Lower leg skin (tissue), 4 donors: ENCODE measurements around the gene RIMS4. TPM values are rescaled to one million over a fixed set of nuclear protein-coding genes. Genes with fewer than 3 reads are reported as not detected.

Experiments
- DNase-seq, 2 donors: peaks; one replicate each; pipeline ENCODE4 v3.0.0-alpha.2; 2019; ENCODE audit warnings: low spot score in 2 of 2
- H3K4me3 ChIP-seq: fragments of 200-600 bp; sonication (generic); 2 replicates; pipeline ENCODE4 v1.5.1; 2017; ENCODE audit warnings: mild to moderate bottlenecking, low read depth; ENCODE audit not compliant: poor library complexity, severe bottlenecking
- POLR2A ChIP-seq, 2 donors: fragments of 450-650 bp; IDR thresholded peaks; one replicate each; pipeline ENCODE4 v1.6.1; 2016 to 2017; ENCODE audit warnings: antibody characterized with exemption in 2 of 2, mild to moderate bottlenecking in 1 of 2, moderate library complexity in 1 of 2
- WGBS, 2 donors: methylation state at CpG; one replicate each; pipeline ENCODE4 v1.1.5; 2018; 5-methylcytosine and 5-hydroxymethylcytosine counted together
- intact Hi-C: fragments of 100-400 bp; cut with DNase I; formaldehyde crosslinking; loops from one replicate; pipeline ENCODE4 v1.15.0; 2023; ENCODE audit warnings: low total_unique reads
- total RNA-seq, 4 donors: library from RNA; depleted of rRNA; stranded (reverse); fragments of >200 nt; gene quantifications; one replicate each; pipeline ENCODE4 v1.1.0, GENCODE V29; 2016
- TF ChIP-seq, protein P1 (sequence below), 3 donors: fragments of 450-650 bp; IDR thresholded peaks; one replicate each; pipeline ENCODE4 v1.5.1; 2016; ENCODE audit warnings: antibody characterized with exemption in 3 of 3, mild to moderate bottlenecking in 3 of 3, moderate library complexity in 2 of 3

RIMS4 gene
- total RNA-seq, 4 donors from 2014 or later: 0.12 to 0.91 (median 0.39) TPM; not detected in 1

DNA sequence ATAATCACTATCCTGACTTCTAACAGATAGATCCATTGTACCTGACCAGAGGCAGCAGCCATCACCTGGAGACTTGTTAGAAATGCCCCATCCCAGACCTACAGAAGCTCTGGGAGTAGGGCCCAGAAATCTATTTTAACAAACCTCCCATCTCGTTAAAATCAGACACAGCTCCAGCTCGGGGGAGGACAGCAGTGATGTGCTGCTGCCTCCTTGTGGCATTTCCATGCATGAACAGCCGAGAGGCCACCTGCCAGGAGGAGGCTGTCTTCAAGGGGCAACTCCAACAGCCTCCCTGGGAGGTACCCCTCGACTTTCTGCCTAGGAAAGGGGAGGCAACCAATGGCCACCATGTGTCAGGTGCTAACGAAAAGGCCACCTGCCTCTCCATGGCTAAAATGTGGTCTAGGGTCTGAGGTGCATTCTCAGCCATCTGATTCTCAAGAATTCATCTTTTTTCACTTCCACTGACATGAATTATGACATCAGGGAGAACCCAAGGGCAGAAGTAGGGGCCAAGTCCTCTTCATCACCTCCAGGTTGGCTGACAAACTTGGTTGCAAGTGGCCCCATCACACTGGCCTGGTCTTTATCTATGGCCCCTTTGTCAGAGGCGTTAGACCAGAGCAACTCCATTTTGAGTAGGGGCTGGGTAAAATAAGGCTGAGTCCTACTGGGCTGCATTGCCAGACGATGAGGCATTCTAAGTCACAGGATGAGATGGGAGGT lies 76.8 kb downstream of the RIMS4 start:
- TF ChIP-seq, protein P1, sequence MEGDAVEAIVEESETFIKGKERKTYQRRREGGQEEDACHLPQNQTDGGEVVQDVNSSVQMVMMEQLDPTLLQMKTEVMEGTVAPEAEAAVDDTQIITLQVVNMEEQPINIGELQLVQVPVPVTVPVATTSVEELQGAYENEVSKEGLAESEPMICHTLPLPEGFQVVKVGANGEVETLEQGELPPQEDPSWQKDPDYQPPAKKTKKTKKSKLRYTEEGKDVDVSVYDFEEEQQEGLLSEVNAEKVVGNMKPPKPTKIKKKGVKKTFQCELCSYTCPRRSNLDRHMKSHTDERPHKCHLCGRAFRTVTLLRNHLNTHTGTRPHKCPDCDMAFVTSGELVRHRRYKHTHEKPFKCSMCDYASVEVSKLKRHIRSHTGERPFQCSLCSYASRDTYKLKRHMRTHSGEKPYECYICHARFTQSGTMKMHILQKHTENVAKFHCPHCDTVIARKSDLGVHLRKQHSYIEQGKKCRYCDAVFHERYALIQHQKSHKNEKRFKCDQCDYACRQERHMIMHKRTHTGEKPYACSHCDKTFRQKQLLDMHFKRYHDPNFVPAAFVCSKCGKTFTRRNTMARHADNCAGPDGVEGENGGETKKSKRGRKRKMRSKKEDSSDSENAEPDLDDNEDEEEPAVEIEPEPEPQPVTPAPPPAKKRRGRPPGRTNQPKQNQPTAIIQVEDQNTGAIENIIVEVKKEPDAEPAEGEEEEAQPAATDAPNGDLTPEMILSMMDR (IDR thresholded peaks at IDR 0.05): peak in 1 of 3 donors; percentile 69
- TF ChIP-seq POLR2A (IDR thresholded peaks at IDR 0.05): no peak
- no peak overlapping the region for H3K4me3 ChIP-seq
- WGBS, 2 donors: 22 to 23% methylated on average over 7 of the region's 7 CpGs
- peak; percentile 58 to 94 for DNase-seq
- intact Hi-C loops: loop anchor here (2.0 kb wide), 1 partner anchor 49 kb away; no protein-coding TSS in a partner anchor

DNA sequence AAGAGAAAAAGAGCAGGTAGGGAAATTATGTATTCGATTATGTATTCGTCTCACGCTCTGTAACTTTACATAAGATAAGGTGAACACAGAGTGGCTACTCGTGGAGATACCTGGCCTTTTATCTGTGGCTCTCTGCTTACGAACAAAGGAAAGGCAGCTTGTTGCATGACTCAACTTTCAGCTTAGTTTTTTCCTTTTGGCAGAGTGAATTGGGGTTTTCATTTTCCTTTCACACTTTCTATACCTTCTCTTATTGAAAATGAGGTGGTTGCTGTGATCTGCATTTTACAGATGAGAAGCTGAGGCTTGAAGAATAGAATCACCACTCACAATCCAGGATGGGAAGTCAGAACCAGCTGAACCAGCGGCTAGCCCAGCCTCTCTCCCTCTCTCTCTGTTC lies 78.0 kb downstream of the RIMS4 start:
- TF ChIP-seq, protein P1 (IDR thresholded peaks at IDR 0.05): no peak
- intact Hi-C loops: loop anchor here (2.0 kb wide), 1 partner anchor 48 kb away; no protein-coding TSS in a partner anchor
- WGBS, 2 donors: 70 to 76% methylated on average over 6 of the region's 6 CpGs
- DNase-seq: no peak
- H3K4me3 ChIP-seq: no peak overlapping the region

DNA sequence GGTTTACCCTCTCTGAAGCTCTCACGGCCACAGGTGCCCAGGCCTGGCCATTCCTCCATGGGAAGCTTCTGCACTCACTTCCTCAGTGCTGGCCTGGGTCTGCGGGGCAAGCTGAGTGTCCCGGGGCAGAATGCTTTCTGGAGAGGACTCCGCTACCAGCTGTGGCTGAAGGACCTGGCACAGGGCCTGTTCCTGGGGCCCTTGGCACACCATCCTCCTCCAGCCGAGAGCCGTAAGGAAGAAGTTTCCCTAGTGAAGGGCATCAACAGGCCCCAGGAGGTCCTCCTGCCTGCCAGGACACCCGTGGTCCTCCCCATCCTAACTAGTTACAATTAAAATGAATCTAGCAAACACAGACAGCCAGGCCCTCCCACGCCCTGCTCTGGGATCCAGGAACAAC lies 78.7 kb downstream of the RIMS4 start:
- 66 to 82% methylated on average over 7 to 8 of the region's 8 CpGs for WGBS, 2 donors
- intact Hi-C loops: loop anchor here (2.0 kb wide), 1 partner anchor 47 kb away; no protein-coding TSS in a partner anchor
- TF ChIP-seq, protein P1 (IDR thresholded peaks at IDR 0.05): no peak
- no peak for TF ChIP-seq POLR2A (IDR thresholded peaks at IDR 0.05)
- H3K4me3 ChIP-seq: no peak overlapping the region
- DNase-seq: no peak

DNA sequence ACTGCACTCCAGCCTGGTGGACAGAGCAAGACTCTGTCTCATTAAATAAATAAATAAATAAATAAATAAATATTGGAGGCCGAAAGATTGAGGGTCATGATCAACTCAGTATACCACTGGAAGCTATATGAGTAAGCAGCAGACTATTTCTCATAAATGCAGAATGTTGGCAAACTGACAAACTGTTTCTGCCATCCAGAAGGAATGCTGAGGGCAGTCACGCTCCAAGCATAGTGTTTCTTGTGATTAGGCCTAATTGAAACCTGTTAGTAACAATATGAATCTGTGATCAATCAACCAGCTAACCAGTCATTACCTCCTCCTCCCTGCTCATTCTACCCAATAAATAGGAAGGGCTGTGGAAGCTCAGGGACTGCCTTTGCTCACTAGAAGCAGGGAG lies 79.9 kb downstream of the RIMS4 start:
- no peak for DNase-seq
- 56 to 58% methylated on average over 2 of the region's 2 CpGs for WGBS, 2 donors
- intact Hi-C loops: no loop called here
- TF ChIP-seq, protein P1 (IDR thresholded peaks at IDR 0.05): no peak
- TF ChIP-seq POLR2A (IDR thresholded peaks at IDR 0.05): no peak
- H3K4me3 ChIP-seq: no peak overlapping the region

DNA sequence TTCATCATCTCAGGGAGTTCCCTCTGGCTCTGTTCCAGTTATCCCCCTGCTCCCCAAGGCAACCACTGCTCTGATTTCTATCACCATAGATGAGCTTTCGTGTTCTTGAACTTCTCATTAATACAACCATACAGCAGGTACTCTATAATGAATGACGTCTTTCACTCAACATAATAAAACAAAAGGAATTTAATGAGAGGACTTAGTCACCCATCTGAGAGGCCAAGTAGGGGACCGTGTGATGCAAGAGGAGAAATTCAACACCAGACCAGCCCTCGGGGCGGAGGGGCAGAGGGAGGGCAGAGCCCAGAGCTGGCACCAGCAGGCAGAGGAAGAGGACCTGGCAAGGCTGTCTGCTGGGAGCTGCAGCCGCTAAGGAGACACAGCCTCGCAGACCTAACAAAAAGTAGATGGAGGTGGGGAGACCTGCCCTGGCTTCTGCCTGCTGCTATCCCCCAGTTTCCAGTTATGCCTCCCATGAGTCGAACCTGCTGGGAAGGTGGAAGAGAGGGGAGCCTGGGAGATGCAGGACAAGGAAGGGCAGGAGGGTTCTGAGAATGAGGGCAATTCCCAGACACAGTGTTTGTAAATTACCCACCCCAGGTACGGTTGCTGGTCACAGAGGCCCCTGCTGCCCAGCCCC lies 81.4 kb downstream of the RIMS4 start:
- 13 to 15% methylated on average over 9 of the region's 9 CpGs for WGBS, 2 donors
- TF ChIP-seq POLR2A (IDR thresholded peaks at IDR 0.05): no peak
- TF ChIP-seq, protein P1 (IDR thresholded peaks at IDR 0.05): no peak
- peak in 1 of 2 donors; percentile 94 for DNase-seq
- intact Hi-C loops: no loop called here
- no peak overlapping the region for H3K4me3 ChIP-seq
